Measurements from ENCODE around the gene MICB. TPM values are rescaled to one million over a fixed set of nuclear protein-coding genes. Genes with fewer than 3 reads are reported as not detected.

MICB gene
- total and polyA plus RNA-seq, 9 of the 15 experiments (the other 6 are each of a cell fraction or from before 2014, with no cell fraction given) = 13.3 to 34.5 (median 19.8) TPM

DNA sequence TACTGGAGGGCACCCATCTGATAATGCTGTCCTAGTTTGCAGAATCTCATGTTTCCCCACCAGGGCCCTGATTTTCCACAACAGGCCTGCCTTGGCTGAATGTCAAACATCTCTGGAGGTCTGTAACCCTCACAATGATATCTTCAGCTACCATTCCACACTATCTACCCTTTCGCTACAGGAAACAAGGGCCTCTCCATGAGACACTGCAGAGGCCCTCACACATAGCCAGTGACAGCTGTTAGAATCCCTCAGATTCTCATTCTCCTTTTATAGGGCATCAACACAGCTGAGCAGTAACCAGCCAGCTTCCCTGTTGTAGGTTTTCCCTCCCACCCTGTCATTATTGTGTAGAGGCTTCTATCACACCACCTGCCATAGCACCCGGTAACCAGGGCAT is 29.6 kb upstream of the MICB start:
- intact Hi-C loops (cut with micrococcal nuclease) = no loop called here
- in situ Hi-C loops (cut with MboI) = no loop called here
- Histone ChIP-seq H3K4me1 (replicated peaks in 1 of 2; ENCODE audit: control insufficient read depth in 2 of 2, insufficient read depth in 2 of 2, low read length in 2 of 2) (no peaks in the 10 kb centered on the region), H3K9me1 (ENCODE audit: control insufficient read depth, insufficient read depth, low read length) (no peaks in the 10 kb centered on the region), H3K4me3 (no peak overlapping the region), H2AFZ (ENCODE audit: low read depth, low read length) (no peak overlapping the region), H3K79me2 (ENCODE audit: control insufficient read depth, insufficient read depth, low read length) (no peaks in the 10 kb centered on the region), H3K27ac (ENCODE audit: extremely low read depth, low read depth, low read length) (no peak overlapping the region), H3K9me3 (replicated peaks; ENCODE audit: control insufficient read depth, insufficient read depth, low read depth, low read length) (no peaks in the 10 kb centered on the region), H3K4me2 (ENCODE audit: insufficient read depth, low read length) (no peak overlapping the region), H3K27me3 (ENCODE audit: control insufficient read depth in 2 of 2, insufficient read depth in 2 of 2, low read length in 2 of 2) (peaks cover 28 to 66% of the 10 kb centered on the region in 2 experiments; a peak in 4 of 5 replicates), H3K9ac (ENCODE audit: insufficient read depth in 1 of 2, low read depth in 2 of 2, low read length in 2 of 2) (no peak overlapping the region), H3K36me3 (ENCODE audit: control insufficient read depth, insufficient read depth, low read length) (no peaks in the 10 kb centered on the region), H4K20me1 (replicated peaks; ENCODE audit: control insufficient read depth, insufficient read depth, low read length) (peaks cover 17% of the 10 kb centered on the region; the same call in 1 of the 2 replicates)
- no peak for FAIRE-seq
- no TSS peak for BruUV-seq (replicated peaks)
- CTCF ChIA-PET (ENCODE audit: low intra/inter-chr PET ratio) = no interaction called here
- no peak for ATAC-seq
- WGBS (ENCODE audit: insufficient coverage, low coverage, missing lambda C conversion rate) = 2% methylated on average over 2 of the region's 2 CpGs
- no peak for DNase-seq (ENCODE audit: extremely low read depth in 1 of 4, low spot score in 3 of 4)
- POLR2A ChIA-PET = interaction anchor here (1.1 to 1.4 kb wide), 3 partner anchors 18 to 73 kb away, joined by 3 read pairs; partner anchors contain the start of gene DDX39B
- TF ChIP-seq TBL1XR1 (IDR thresholded peaks at IDR 0.05; ENCODE audit: low read length in 2 of 2) = no peak
- TF ChIP-seq ARID2 (IDR thresholded peaks at IDR 0.05) = no peak
- no peak for TF ChIP-seq BRD4 (IDR thresholded peaks at IDR 0.05)
- TF ChIP-seq, protein P1, sequence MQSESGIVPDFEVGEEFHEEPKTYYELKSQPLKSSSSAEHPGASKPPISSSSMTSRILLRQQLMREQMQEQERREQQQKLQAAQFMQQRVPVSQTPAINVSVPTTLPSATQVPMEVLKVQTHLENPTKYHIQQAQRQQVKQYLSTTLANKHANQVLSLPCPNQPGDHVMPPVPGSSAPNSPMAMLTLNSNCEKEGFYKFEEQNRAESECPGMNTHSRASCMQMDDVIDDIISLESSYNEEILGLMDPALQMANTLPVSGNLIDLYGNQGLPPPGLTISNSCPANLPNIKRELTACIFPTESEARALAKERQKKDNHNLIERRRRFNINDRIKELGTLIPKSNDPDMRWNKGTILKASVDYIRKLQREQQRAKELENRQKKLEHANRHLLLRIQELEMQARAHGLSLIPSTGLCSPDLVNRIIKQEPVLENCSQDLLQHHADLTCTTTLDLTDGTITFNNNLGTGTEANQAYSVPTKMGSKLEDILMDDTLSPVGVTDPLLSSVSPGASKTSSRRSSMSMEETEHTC (IDR thresholded peaks at IDR 0.05) = no peak
- TF ChIP-seq, protein P2, sequence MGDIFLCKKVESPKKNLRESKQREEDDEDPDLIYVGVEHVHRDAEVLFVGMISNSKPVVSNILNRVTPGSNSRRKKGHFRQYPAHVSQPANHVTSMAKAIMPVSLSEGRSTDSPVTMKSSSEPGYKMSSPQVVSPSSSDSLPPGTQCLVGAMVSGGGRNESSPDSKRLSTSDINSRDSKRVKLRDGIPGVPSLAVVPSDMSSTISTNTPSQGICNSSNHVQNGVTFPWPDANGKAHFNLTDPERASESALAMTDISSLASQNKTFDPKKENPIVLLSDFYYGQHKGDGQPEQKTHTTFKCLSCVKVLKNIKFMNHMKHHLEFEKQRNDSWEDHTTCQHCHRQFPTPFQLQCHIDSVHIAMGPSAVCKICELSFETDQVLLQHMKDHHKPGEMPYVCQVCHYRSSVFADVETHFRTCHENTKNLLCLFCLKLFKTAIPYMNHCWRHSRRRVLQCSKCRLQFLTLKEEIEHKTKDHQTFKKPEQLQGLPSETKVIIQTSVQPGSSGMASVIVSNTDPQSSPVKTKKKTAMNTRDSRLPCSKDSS (IDR thresholded peaks at IDR 0.05; ENCODE audit: low read depth, partially characterized antibody) = no peak
- TF ChIP-seq, protein P3, sequence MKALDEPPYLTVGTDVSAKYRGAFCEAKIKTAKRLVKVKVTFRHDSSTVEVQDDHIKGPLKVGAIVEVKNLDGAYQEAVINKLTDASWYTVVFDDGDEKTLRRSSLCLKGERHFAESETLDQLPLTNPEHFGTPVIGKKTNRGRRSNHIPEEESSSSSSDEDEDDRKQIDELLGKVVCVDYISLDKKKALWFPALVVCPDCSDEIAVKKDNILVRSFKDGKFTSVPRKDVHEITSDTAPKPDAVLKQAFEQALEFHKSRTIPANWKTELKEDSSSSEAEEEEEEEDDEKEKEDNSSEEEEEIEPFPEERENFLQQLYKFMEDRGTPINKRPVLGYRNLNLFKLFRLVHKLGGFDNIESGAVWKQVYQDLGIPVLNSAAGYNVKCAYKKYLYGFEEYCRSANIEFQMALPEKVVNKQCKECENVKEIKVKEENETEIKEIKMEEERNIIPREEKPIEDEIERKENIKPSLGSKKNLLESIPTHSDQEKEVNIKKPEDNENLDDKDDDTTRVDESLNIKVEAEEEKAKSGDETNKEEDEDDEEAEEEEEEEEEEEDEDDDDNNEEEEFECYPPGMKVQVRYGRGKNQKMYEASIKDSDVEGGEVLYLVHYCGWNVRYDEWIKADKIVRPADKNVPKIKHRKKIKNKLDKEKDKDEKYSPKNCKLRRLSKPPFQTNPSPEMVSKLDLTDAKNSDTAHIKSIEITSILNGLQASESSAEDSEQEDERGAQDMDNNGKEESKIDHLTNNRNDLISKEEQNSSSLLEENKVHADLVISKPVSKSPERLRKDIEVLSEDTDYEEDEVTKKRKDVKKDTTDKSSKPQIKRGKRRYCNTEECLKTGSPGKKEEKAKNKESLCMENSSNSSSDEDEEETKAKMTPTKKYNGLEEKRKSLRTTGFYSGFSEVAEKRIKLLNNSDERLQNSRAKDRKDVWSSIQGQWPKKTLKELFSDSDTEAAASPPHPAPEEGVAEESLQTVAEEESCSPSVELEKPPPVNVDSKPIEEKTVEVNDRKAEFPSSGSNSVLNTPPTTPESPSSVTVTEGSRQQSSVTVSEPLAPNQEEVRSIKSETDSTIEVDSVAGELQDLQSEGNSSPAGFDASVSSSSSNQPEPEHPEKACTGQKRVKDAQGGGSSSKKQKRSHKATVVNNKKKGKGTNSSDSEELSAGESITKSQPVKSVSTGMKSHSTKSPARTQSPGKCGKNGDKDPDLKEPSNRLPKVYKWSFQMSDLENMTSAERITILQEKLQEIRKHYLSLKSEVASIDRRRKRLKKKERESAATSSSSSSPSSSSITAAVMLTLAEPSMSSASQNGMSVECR (CRISPR knock-in tag; IDR thresholded peaks at IDR 0.05) = no peak
- no peak for TF ChIP-seq NR2C1 (IDR thresholded peaks at IDR 0.05)
- TF ChIP-seq NR2C1 (tag; IDR thresholded peaks at IDR 0.05) = no peak
- no peak for TF ChIP-seq NCOA6 (IDR thresholded peaks at IDR 0.05)
- no peak for TF ChIP-seq U2AF2 (optimal IDR thresholded peaks at IDR 0.05; ENCODE audit: low read depth, low read length)
- TF ChIP-seq, protein P4, sequence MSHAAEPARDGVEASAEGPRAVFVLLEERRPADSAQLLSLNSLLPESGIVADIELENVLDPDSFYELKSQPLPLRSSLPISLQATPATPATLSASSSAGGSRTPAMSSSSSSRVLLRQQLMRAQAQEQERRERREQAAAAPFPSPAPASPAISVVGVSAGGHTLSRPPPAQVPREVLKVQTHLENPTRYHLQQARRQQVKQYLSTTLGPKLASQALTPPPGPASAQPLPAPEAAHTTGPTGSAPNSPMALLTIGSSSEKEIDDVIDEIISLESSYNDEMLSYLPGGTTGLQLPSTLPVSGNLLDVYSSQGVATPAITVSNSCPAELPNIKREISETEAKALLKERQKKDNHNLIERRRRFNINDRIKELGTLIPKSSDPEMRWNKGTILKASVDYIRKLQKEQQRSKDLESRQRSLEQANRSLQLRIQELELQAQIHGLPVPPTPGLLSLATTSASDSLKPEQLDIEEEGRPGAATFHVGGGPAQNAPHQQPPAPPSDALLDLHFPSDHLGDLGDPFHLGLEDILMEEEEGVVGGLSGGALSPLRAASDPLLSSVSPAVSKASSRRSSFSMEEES (CRISPR knock-in tag; IDR thresholded peaks at IDR 0.05) = no peak
- TF ChIP-seq ZNF75A (CRISPR knock-in tag; IDR thresholded peaks at IDR 0.05) = no peak
- TF ChIP-seq, protein P5, sequence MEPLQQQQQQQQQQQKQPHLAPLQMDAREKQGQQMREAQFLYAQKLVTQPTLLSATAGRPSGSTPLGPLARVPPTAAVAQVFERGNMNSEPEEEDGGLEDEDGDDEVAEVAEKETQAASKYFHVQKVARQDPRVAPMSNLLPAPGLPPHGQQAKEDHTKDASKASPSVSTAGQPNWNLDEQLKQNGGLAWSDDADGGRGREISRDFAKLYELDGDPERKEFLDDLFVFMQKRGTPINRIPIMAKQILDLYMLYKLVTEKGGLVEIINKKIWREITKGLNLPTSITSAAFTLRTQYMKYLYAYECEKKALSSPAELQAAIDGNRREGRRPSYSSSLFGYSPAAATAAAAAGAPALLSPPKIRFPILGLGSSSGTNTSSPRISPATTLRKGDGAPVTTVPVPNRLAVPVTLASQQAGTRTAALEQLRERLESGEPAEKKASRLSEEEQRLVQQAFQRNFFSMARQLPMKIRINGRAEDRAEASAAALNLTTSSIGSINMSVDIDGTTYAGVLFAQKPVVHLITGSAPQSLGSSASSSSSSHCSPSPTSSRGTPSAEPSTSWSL (CRISPR knock-in tag; IDR thresholded peaks at IDR 0.05; ENCODE audit: borderline replicate concordance) = no peak

All from K562 (cell line).